ENCODE results near the gene RASGRP2.

The RASGRP2 gene

GRCh38 chr11:64745189-64745520, 1.2 kb upstream of the RASGRP2 start:
- TF ChIP-seq CTCF (IDR thresholded peaks at IDR 0.05; ENCODE audit: low read depth, low read length, missing control alignments) = no peak
- H3K4me3 ChIP-seq (replicated peaks; ENCODE audit: low read depth, low read length) = 0 out of 2 replicates have a peak overlapping the region, but pooled peaks have one; percentile 11
- DNase-seq (ENCODE audit: extremely low read depth, low read depth) = no peak

- no peak for DNase-seq (ENCODE audit: extremely low read depth, low read depth)
- TF ChIP-seq CTCF (IDR thresholded peaks at IDR 0.05; ENCODE audit: low read depth, low read length, missing control alignments) = no peak
- 0 out of 2 replicates have a peak overlapping the region, but pooled peaks have one; percentile 11 for H3K4me3 ChIP-seq (replicated peaks; ENCODE audit: low read depth, low read length)
These were observed 724 bp upstream of the RASGRP2 start for GRCh38 chr11:64744544-64745188.

GRCh38 chr11:64742889-64743590, 902 bp downstream of the RASGRP2 start:
- no peak for DNase-seq (ENCODE audit: extremely low read depth, low read depth)
- peak; percentile 81 for TF ChIP-seq CTCF (IDR thresholded peaks at IDR 0.05; ENCODE audit: low read depth, low read length, missing control alignments)
- H3K4me3 ChIP-seq (replicated peaks; ENCODE audit: low read depth, low read length) = peak overlapping the region; percentile 14

- no peak for TF ChIP-seq CTCF (IDR thresholded peaks at IDR 0.05; ENCODE audit: low read depth, low read length, missing control alignments)
- peak overlapping the region; percentile 14 for H3K4me3 ChIP-seq (replicated peaks; ENCODE audit: low read depth, low read length)
- no peak for DNase-seq (ENCODE audit: extremely low read depth, low read depth)
These were observed 1.7 kb downstream of the RASGRP2 start for GRCh38 chr11:64742087-64742888.

GRCh38 chr11:64741375-64742086, 2.4 kb downstream of the RASGRP2 start:
- no peak overlapping the region for H3K4me3 ChIP-seq (replicated peaks; ENCODE audit: low read depth, low read length)
- no peak for TF ChIP-seq CTCF (IDR thresholded peaks at IDR 0.05; ENCODE audit: low read depth, low read length, missing control alignments)
- no peak for DNase-seq (ENCODE audit: extremely low read depth, low read depth)

GRCh38 chr11:64739871-64740270, 4.1 kb downstream of the RASGRP2 start:
- no peak overlapping the region for H3K4me3 ChIP-seq (replicated peaks; ENCODE audit: low read depth, low read length)
- TF ChIP-seq CTCF (IDR thresholded peaks at IDR 0.05; ENCODE audit: low read depth, low read length, missing control alignments) = no peak
- DNase-seq (ENCODE audit: extremely low read depth, low read depth) = no peak
